Suppressor macrophage treated with lipopolysaccharide for 1 hour (primary cell): ENCODE data around the gene S100A7.

Source experiments
- DNase-seq, 3 donors: peaks; one replicate each; pipeline ENCODE4 v3.0.0-alpha.2; 2020 to 2022

The S100A7 gene

DNA sequence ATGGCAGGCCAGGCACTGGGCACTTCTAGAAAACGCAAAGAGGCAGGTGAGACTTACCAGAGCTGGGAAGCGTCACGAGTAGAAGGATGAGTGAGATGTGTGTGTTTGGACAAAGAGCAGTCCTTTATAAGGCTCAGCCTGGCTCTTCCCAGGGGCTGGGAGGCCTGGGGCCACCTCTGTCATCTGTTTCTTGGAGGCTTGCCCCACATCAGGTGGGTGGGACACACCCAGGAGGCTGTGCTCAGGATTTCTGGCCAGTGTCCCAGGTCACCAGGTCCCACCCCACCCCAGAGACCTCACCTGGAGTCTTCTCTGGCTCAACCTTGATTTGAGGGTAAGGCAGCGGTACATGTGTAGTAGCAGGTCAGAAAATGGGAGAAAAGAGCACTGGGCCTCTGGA is at the start of gene S100A7:
S100A7 (minus strand) TSS at position 101 of the 400 bp plus-strand sequence. CDS start 1,638 bp downstream, outside the sequence.
- no peak for DNase-seq

DNA sequence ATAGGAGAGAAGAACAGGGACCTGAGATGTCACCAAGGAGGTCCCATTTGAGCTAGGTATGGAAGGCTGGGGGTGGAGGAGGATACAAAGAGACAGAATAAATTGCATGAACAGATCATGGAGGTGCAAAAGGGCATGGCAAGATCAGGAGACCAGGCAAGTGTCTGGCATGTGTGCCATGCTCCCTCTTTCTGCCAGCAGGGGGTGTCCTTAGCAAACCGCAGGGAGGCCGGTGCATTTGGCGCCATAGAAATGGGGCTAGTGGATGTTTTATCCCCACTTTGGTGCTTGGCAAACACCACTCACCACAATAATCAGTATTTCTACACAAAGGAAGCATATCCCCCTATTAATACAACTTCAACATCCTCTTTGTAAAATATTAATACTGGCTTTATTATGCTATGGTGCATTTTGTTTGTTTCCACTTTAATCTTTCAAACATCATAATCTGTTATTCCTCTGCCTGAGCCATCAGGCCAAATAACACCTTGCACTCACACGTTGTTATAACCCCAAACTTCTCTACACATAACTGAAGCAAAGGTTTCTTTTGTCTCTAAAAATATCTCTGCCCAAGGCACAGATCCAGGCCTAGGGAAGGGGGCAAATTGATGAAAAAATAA is 49.4 kb upstream of the S100A7 start:
- peak; percentile 46 to 74 (median 67) for DNase-seq

DNA sequence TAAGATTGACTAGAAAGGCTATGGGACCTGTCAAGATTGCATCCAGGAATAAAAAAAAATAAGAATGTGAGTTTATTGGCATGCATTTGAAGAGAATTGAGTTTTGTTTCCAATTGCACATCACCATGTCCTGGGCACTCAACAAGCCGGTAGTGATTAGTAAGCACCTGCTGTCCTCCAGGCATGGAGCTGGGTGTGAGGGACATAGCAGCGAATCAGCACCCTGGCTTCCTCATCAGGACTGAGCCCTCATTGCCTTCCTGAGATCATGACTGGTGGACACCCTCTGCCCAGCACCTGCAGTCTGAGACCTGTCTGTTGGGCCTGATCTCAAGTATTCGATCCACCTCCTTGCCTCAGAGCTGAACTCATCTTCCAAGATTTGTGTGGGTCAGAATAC is 48.6 kb upstream of the S100A7 start:
- no peak for DNase-seq

DNA sequence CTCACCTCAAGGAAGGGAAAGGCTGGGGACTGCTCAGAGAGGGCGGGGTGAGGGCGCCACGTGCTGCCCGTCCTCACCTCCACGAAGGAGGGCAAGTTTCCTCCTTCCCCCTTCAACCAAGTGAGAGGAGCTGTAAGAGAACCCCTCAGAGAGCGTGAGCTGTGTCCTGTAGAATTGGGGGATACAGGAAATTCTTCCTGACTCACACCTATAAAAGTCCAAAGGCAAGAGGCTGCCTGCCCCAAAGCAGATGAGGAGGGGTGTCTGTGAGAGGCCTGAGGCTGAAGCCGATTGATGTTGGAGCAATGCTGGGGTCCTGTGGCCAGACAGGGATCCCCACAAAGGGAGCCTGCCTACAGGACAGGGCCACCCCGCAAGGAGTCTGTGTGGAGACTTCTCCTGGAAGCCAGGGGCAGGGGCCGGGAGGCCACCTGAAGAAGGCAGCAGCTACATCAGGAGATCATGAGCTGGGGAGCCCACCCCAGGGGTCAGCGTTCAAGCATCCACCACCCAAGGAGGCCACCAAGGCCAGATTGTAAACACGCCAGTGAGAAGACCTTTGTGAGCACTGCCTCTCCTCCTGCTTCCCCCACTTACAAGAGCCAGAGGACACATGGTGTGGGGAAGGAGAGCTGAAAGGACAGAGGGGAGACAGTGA is 47.6 kb upstream of the S100A7 start:
- DNase-seq, result no peak

DNA sequence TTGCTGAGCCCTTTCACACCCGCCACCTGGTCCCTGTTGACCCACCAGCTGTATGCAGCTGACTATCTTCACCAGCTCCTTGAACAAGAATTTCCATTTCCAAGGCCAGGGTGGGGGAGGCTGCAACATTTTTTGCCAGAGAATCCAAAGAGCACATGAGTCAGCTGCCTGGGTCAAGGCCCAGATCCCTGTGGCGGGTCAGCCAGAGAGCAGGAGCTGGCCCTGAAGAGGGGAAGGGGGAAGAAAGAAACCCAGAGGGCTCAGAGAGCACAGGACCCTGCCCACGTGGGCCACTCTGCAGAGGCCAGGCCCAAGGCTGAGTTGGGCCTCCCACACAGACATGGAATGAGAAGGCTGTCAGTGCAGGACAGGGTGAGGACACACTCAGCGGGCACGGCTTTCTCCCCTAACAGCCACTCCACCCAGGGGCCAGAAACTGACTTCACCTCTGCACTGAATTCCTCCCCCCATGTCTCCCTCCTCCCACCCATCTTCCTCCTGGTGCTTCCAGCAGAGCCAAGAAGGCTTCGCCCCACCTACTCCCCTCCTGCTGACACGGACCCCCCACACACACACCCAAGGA is 46.5 kb upstream of the S100A7 start:
- no peak for DNase-seq

DNA sequence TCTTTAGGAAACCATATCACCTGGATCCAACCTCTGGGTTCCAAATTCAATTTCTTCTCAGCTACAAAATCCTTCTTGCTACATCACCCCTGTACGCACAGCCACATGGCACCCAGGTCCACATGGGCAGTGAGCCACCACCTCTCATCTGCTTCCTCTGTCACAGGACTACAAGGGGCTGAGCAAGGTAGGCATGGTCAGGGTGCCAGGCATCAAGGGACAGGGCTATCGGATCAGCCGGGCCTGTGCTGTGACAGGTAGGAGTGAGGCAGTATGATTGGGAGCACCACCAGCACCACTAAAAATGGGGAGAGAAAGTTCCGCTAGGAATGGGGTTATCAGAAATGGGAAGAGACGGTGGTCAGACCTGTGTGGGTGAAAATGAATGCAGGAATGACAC is 45.9 kb upstream of the S100A7 start:
- DNase-seq, result no peak

DNA sequence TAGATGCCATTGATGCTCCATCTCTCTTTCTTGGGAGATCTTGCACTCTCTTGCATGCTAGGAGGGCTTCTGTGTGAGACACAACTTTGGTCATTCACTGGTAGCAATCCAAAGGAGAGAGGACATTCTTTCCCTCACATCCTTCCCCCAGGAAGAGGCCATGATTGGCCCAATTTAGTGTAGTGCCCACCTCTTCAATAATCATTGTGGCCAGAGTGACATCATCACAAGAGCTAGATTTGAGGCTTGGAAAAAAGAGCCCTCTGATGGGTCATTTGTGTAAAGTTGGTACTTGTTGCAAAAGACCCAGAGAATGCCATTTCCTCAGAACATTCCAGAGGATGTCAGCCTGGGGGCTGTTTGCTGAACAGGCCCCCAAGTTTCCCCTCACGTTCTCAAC is 45.1 kb upstream of the S100A7 start:
- no peak for DNase-seq

DNA sequence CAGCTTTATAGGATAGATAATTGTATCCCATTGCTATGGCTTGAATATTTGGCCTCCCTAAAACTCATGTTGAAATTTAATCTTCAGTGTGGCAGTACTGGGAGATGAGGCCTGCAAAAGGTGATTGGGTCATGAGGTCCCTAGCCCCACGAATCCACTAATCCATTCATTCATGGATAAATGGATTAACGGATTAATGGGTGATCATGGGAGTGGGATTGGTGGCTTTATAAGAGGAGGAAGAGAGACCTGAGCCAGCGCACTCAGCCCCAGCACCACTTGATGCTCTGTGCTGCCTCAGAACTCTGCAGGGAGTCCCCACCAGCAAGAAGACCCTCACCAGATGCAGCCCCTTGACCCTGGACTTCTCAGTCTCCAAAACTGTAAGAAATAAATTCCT is 43.3 kb upstream of the S100A7 start:
- no peak for DNase-seq

DNA sequence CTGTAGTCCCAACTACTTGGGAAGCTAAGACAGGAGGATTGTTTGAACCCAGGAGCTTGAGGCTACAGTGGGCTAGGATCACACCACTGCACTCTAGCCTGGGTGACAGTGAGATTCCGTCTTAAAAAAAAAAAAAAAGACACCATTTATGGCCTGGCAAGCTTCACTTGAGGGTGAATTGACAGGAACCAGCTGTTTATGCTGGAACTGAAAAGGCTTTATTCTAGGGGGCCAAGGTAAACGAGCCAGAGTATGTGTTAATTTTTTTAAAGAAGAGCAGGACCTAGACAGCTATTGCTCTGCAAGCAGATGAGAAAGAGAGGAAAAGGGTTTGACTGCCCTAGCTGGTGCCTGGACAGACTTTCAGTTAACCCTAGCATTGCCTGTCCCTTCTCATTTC is 38.3 kb upstream of the S100A7 start:
- no peak for DNase-seq

DNA sequence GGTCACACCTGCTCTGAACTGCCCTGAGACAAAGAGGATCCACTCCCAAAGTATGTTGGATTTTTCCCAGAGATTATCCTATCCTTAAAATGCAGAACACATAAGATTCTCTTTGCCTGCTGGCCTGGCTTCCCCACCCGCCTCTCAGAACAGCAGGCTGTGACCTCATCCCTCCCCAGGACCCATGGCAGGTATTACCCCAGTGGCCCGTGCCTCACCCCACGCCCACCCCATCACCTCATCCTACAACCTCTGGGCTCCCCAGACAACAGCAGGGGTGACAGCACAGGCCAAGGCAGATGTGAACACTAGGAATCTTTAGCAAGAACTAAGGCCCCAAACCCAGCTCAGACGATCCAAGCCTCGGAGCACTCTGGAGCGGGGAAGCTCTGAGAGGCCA is 35.1 kb upstream of the S100A7 start:
- DNase-seq, result no peak

DNA sequence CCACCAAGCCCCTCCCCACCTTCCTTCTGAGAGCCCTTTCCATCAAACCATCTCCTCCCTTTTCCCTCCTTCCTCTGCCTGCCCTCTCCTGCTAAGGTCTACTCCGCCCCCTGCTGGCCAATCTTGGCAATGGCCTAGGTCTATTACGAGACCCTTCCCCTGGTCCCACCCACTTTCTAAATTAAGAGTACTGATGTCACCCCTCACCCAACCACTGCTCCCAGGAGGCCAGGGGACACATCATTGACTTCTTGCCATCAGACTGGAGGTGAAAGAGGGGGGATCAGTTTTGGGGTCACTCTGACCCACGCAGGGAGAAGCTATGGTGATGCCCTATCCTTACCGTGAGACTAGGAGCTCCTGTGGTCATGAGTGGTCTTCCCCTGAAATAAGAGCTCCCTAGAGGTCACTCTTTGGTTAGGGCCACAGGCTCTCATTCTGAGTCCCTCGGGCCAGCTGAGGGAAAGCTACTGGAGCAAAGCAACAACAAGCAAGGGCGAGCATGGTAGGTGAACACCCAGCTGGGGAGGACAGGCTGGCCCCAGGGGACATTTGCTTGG is 34.6 kb upstream of the S100A7 start:
- DNase-seq, result peak; percentile 74 to 92 (median 84)

DNA sequence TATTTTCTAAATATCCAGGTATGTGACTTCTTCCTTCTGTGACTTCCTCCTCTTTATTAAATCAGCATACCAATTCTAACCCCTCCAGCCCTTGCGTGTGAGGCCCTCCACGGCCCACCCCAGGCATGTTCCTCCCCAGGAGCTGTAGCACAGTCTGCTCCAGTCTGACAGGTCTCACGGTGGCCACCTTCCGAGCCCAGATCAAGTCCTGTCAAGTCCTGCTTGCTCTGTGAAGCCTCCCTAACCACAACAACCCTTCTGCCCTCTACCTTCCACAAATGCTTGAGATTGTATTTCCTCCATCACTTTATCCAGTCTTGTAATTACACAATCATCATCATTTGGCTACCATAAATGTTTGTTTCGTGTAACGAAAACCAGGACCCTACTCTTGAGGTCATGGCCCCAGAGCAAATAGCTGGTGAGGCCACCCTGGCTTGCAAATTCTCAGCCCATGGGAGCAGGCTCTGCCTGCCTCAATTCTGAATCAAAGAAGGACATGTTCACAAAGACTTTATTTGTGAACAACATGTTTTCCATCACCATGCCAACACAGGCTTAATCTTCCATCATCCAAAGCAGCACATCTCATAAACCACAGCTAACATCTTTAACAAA is 33.0 kb upstream of the S100A7 start:
- DNase-seq, result no peak

DNA sequence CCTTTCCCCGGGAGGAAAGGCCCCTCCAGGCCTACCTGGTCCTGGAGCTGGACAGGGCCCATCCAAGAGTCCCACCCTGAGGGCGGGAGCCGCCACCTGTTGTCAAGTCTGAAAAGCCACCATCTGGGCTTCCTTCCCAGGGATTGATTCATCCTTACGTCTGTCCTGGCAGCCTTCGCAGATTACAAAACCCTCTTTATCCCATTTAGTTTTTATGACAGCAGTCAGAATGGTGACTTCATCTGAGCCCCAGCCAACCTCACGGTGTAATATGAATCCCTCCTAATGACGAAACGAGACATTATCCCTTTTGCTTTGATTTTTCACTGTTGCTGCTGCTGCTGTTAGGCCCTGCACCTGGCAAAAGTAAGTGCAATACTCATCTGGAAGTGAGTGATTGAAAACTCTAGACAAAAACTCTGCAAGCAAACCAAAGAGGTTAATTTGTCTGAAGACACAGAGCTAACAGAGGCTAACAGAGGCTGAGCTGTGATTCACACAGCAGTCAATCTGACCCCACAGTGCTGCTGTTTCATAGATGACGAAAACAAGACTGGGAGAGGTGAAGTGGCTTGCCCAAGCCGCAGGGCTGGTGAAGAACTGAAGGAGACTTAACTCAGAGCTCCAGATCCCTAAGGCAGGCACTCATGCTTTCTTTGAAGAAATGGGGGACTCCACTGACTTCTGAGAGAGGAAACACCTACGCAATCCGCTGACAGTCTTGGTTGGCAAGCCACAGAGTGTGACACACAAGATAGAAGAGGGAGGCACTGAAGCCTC is 30.0 kb upstream of the S100A7 start:
- peak; percentile 72 to 90 (median 87) for DNase-seq

DNA sequence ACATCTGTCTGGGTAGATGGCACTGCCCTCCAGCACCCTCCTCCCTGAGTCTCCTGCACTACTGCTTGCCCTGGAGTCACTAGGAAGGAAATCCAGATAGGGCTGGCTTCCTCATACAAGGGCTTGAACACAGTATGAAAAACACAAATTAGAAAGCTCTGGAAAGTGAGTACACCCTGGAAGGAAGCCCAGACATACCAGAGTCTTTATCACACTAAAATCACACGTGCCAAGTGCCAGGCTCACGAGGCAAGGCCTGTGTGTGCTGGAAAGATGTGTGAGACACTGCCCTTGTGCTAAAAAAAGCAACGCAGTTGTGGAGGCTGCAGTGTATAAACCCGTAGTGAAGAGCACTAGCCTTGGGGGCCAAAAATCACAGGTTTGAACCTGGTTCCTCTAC is 28.3 kb upstream of the S100A7 start:
- no peak for DNase-seq

DNA sequence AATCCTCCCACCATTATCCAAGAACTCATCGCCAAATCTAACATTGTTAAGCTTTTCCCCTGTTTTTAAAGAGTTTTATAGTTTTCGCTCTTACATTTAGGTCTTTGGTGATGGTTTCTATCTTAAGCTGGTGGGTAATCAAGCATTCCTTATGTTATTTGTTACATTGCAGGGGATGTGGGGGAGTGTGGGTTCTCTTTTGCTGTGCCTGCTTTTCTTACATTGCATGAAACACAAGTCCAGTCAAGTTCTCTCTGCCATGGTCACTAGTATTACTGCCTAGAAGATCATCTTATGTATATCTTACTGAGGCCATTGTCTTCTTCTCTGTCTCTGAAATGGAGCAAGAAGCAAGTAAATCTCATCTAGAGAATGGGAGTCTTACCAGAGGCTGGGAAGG is 27.3 kb upstream of the S100A7 start:
- no peak for DNase-seq

DNA sequence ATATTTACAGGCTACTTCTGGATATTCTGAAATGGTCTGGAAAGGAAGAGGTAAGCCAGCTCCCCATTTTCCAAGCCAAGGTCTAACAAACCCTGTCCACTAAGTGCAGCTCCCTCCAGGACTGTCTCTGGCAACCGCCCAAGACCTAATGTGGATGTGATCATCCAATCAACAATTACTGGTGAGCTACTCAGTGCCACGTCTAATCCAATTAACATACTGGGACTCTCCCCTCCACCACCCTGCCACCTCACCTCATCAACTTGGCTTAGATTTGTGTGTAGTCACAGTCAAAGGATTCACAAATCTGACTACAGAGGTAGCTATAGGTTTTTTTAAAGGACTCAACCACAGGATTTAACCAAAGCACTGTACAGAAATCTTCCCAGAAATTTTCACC is 25.4 kb upstream of the S100A7 start:
- no peak for DNase-seq

DNA sequence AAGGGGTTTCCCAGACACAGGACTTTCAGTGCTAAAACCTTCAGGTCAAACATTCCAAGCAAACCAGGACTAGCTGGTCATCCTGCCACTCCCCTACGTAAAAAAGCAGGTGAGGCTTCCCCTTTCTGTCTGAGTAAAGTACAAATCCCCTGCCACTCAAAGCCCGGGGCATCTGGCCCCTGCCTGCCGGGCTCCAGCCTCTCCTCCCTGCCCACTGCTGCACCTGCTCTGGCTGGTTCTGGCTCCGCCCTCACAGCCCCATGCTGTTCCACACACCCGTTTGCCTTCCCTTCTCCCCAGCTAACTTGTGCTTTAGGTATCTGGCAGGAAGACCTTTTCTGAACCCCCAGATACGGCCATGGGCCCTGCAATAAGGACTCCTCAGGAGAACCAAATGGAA is 23.3 kb upstream of the S100A7 start:
- DNase-seq, result no peak

DNA sequence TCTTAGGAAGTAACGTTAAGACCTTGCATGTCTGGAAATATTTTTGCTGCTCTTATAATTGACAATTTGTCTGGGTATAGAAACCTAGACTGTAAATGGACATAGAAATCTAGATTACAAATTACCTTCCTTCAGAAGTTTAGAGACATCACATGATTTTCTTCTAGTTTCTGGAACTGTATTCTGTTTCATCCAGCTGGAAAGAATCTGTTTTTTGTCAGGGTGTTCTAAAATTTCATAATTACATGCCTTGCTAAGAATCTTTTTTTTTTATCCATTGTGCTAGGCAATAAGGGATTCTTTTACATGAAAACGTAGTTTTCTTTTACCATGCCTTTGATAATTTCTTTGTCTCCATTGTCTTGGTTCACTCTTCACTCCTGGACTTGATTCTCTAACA is 20.7 kb upstream of the S100A7 start:
- no peak for DNase-seq

DNA sequence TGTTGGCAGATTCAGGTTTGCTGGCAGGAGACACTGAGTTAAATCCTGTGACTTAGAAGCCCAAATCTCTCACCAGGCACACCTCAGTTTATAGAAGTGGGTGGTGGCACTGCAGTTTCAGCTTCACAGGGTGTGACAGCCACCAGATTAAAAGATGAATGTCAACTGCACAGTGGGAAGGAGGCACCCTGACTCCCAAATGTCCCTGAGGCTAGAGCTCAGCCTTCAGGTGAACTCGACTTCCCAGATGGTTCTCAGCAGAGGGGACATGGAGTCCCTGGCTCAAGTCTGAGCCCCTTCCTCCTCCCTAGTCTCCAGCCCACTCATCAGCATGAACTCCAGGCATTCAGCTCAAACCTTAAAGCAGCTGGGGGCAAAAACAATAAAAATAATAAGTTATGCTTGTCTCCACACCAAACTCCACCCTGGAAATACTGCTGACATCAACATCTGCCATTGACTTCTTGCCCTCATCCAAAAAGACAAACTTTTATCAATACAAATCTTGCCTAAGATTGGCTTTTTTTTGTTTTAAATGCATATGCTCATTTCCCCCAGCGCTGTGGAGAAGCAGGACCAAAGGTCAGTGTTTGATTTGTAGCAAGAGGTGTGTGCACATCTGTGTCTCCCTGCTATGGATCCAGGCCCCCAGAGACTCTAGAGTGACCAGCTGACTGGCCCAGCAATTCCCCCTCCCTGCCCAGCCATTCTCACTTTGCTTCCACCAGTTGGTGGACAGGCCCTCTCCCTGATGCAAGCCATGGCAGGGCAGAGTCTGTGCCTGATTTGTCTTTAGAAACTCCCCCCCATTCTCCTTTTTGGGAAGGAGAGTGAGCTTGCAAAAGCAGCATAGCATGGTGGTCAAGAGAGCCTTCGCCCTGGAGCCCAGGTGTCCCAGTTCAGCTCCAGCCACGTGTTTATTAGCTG is 18.5 kb upstream of the S100A7 start:
- no peak for DNase-seq

DNA sequence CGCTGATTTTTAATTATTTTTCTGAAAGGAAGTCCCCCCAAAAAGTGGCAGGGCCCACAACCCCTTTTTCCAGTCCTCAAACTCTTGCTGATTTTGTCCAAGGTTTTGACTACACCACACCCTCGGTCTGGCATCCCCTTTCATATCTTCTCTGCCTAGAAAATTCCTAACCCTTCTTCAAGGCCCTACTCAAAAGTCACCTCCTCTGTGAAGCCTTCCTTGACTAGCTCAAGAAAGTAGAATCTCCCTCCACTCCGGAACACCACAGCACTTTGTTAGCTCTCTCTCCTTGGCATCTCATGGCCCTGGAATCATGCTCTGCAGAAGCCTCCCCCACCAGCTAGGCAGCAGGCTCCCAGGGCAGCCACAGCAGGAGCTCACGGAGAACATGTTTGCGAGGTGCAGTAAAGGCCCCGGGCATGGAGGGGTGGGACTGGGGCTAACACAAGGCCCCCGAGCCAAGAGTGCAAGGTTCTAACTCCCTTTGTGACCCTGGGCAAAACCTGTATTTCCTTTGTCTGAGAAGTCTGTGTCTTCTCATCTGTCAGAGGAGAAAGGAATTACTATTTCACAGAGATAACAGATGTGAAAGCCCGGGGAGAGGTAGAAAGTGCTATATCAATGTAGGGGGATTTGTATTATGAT is 17.7 kb upstream of the S100A7 start:
- no peak for DNase-seq

DNA sequence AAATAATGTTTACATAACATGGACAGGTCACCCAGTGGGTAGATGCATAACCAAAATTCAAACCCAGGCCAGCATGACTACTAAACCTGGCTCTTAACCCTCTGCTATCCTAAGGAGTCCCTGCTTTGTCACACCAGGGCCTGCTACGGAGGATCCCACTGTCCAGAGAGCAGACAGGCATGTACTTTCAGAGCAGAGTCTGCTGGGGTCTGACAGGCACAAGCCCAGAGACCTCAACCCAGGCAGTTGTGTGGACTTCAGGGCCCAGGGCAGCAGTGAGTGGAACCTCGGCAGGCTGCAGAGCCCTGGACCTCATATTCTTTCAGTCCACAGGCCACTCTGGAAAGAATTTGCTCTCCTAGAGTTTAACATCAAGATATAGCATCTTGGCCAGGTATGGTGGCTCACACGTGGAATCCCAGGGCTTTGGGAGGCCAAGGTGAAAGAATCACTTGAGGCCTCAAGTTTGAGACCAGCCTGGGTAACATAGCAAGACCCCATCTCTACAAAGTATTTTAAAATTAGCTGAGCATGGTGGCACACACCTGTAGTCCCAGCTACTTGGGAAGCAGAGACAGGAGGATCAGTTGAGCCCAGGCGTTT is 16.1 kb upstream of the S100A7 start:
- no peak for DNase-seq
